Measurements from ENCODE around the gene ANGPT4.
A peak's percentile ranks its signal among the peaks of the same experiment; 100 is the strongest.

Gene ANGPT4

DNA sequence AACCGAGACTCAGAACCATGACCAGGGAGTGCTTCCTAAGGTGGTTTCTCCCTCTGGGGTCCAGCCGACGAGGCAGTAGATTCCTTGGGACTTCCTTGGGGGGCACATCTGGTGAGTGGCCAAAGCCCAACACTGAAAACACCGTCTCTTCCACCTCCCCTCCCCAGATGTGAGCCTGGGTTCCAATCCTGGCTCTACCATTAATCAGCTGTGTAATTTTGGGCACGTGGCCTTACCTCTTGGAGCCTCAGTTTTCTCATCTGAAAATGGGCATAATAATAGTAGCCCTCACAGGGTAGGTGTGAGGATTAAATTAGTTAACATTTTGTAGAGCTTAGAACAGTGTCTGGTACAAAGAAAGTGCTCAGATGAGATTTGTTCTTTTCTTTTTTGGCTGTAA, 77.1 kb downstream of the ANGPT4 start:
- DNase-seq (ENCODE audit: low spot score) (no peak), ATAC-seq (ENCODE audit: low read depth) (no peak)
- Histone ChIP-seq H3K9me3 (ENCODE audit: severe bottlenecking) (no peaks in the 10 kb centered on the region), H3K4me3 (ENCODE audit: severe bottlenecking) (no peak overlapping the region), H3K27me3 (ENCODE audit: insufficient read depth, poor library complexity, severe bottlenecking) (no peaks in the 10 kb centered on the region), H3K36me3 (ENCODE audit: low read depth) (no peaks in the 10 kb centered on the region; the same call in 1 of the 2 replicates), H3K4me1 (ENCODE audit: insufficient read depth, poor library complexity, severe bottlenecking) (peaks cover 40% of the 10 kb centered on the region), H3K27ac (ENCODE audit: poor library complexity, severe bottlenecking) (no peak overlapping the region)
- TF ChIP-seq, protein P1, sequence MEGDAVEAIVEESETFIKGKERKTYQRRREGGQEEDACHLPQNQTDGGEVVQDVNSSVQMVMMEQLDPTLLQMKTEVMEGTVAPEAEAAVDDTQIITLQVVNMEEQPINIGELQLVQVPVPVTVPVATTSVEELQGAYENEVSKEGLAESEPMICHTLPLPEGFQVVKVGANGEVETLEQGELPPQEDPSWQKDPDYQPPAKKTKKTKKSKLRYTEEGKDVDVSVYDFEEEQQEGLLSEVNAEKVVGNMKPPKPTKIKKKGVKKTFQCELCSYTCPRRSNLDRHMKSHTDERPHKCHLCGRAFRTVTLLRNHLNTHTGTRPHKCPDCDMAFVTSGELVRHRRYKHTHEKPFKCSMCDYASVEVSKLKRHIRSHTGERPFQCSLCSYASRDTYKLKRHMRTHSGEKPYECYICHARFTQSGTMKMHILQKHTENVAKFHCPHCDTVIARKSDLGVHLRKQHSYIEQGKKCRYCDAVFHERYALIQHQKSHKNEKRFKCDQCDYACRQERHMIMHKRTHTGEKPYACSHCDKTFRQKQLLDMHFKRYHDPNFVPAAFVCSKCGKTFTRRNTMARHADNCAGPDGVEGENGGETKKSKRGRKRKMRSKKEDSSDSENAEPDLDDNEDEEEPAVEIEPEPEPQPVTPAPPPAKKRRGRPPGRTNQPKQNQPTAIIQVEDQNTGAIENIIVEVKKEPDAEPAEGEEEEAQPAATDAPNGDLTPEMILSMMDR (IDR thresholded peaks at IDR 0.05; ENCODE audit: poor library complexity, severe bottlenecking): no peak

DNA sequence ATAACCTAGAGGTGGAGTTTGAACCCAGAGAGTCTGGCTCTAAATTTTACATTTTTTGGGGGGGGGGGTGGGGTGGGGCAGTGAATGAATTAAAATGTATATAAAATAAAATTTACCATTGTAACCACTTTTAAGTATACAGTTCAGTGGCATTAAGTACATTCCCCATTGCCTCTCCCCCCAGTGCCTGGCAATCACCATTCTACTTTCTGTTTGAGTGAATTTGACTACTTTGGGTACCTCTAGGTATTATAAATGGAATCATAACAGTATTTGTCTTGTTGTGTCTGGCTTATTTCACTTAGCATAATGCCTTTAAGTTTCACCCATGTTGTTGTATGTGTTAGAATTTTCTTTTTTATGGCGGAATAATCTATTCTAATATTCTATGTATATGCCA, 79.9 kb downstream of the ANGPT4 start:
- Histone ChIP-seq H3K4me3 (ENCODE audit: severe bottlenecking) (no peak overlapping the region), H3K4me1 (ENCODE audit: insufficient read depth, poor library complexity, severe bottlenecking) (peaks cover 23% of the 10 kb centered on the region), H3K27me3 (ENCODE audit: insufficient read depth, poor library complexity, severe bottlenecking) (no peaks in the 10 kb centered on the region), H3K27ac (ENCODE audit: poor library complexity, severe bottlenecking) (peak overlapping the region; percentile 43), H3K36me3 (ENCODE audit: low read depth) (no peaks in the 10 kb centered on the region; the same call in 1 of the 2 replicates), H3K9me3 (ENCODE audit: severe bottlenecking) (no peaks in the 10 kb centered on the region)
- DNase-seq (ENCODE audit: low spot score) (no peak), ATAC-seq (ENCODE audit: low read depth) (no peak)
- TF ChIP-seq, protein P1 (IDR thresholded peaks at IDR 0.05; ENCODE audit: poor library complexity, severe bottlenecking): no peak

DNA sequence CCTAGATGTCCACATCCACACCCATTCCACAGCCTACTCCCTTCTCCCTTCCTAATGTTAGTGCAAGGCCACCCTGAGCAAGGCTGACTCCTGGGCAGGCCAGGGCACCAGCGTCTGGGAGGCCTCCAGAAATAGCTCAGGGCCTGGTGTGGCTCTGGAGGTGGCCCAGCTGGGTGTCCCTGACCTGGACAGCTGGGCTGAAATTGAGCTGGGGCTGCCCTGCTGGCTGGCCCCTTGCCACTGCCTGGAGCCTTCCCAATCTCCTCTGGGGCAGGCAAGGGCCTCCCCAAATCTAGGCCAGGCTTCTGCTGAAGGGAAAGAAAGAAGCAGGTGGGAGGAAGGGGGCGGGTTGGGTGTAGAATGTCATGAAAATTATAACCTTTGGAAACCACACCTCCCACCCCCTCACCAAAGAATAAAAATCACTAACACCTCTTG, 80.5 kb downstream of the ANGPT4 start:
- no peak for ATAC-seq (ENCODE audit: low read depth)
- H3K27me3 ChIP-seq (ENCODE audit: insufficient read depth, poor library complexity, severe bottlenecking): no peaks in the 10 kb centered on the region
- H3K4me1 ChIP-seq (ENCODE audit: insufficient read depth, poor library complexity, severe bottlenecking): peaks cover 20% of the 10 kb centered on the region
- no peaks in the 10 kb centered on the region for H3K9me3 ChIP-seq (ENCODE audit: severe bottlenecking)
- TF ChIP-seq, protein P1 (IDR thresholded peaks at IDR 0.05; ENCODE audit: poor library complexity, severe bottlenecking): peak; percentile 9
- H3K27ac ChIP-seq (ENCODE audit: poor library complexity, severe bottlenecking): peak overlapping the region; percentile 43
- DNase-seq (ENCODE audit: low spot score): no peak
- H3K36me3 ChIP-seq (ENCODE audit: low read depth): no peaks in the 10 kb centered on the region; the same call in 1 of the 2 replicates
- no peak overlapping the region for H3K4me3 ChIP-seq (ENCODE audit: severe bottlenecking)

DNA sequence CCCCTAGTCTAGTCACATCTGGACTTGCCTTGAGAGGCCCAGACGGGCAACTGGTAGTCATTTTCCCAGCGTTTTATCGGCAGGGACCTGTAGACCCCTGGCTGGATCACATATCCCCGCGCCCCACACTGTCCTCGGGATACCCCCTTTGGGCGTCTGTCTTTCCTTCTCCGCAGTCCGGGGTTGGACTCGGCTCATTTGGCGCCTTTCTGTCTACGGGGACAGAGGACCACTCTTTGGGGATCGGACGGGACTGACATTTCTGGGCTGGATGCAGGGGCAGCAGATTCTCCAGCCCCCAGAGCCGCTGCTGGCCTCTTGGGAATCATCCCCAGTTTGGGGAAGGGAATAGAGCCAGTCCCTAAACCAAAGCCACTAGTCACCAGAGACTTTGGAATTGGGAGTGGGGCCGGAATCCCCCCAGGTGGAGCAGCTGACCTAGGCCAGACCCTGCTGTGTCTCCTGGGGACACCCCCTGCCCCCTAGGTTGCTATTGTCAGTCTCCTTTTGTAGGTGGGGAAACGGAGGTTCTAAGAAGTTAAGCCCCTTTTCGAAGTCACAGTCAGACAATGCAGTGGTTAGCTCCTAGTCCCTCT, 81.9 kb downstream of the ANGPT4 start:
- H3K27me3 ChIP-seq (ENCODE audit: insufficient read depth, poor library complexity, severe bottlenecking): no peaks in the 10 kb centered on the region
- peak overlapping the region; percentile 75 for H3K27ac ChIP-seq (ENCODE audit: poor library complexity, severe bottlenecking)
- no peaks in the 10 kb centered on the region for H3K9me3 ChIP-seq (ENCODE audit: severe bottlenecking)
- H3K4me3 ChIP-seq (ENCODE audit: severe bottlenecking): peak overlapping the region; percentile 88
- peaks cover 17% of the 10 kb centered on the region for H3K4me1 ChIP-seq (ENCODE audit: insufficient read depth, poor library complexity, severe bottlenecking)
- DNase-seq (ENCODE audit: low spot score) (no peak), ATAC-seq (ENCODE audit: low read depth) (peak; percentile 32)
- TF ChIP-seq, protein P1 (IDR thresholded peaks at IDR 0.05; ENCODE audit: poor library complexity, severe bottlenecking): no peak
- H3K36me3 ChIP-seq (ENCODE audit: low read depth): no peaks in the 10 kb centered on the region; the same call in 1 of the 2 replicates

DNA sequence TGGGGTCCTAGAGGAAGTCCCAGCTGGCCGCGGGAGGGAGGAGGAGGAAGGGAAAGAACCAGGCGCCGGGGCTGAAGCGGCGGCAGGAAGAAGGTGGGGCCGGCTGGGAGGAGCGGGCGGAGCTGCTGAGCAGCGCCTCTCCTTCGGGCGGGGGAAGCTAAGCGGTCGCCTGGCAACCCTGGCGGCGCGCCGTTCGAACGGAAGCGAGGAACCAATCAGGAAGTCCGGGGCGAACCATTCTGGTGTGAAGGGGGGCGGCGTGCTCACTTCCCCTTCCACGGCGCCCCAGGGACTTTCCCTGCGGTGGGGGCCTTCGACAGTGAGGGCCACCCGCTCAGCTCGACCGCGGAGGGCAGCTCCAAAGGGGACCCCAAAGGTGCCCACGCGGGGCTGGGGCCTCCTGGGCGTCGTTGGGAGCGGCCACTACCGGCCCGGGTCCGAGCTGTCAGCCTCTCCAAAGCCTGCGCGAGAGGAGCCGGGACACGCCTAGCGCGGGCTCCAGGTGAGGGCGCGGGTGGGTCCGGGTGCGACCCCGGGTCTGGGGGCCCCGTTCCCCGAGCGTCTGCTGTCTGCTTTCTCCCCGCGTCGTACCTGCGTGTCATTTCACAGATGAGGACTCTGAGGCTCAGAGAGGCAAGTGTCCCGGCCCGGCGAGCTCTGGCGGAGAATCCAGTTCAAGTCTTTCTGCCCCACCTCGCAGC, 82.5 kb downstream of the ANGPT4 start, which contains the start of gene FAM110A:
FAM110A (plus strand) TSS at position 266 of the 701 bp plus-strand sequence. CDS start 11,090 bp downstream, outside the sequence.
- Histone ChIP-seq H3K4me1 (ENCODE audit: insufficient read depth, poor library complexity, severe bottlenecking) (peaks cover 17% of the 10 kb centered on the region), H3K36me3 (ENCODE audit: low read depth) (no peaks in the 10 kb centered on the region; the same call in 1 of the 2 replicates), H3K4me3 (ENCODE audit: severe bottlenecking) (peak within 1 kb of the TSS; percentile 88), H3K27ac (ENCODE audit: poor library complexity, severe bottlenecking) (peak within 1 kb of the TSS; percentile 75), H3K9me3 (ENCODE audit: severe bottlenecking) (no peaks in the 10 kb centered on the region), H3K27me3 (ENCODE audit: insufficient read depth, poor library complexity, severe bottlenecking) (no peaks in the 10 kb centered on the region)
- peak; percentile 96 for DNase-seq (ENCODE audit: low spot score)
- peak; percentile 92 for ATAC-seq (ENCODE audit: low read depth)
- TF ChIP-seq, protein P1 (IDR thresholded peaks at IDR 0.05; ENCODE audit: poor library complexity, severe bottlenecking): no peak
